Activated CD8-positive, alpha-beta memory T cell treated with anti-CD3 and anti-CD28 coated beads for 24 hours (primary cell): Measurements from ENCODE around the gene GYPA.
"Not testable (repeated sequence)": the region's sequence is repeated elsewhere in the genome, so short reads cannot be mapped to it uniquely, and the experiment has no call there.

ENCODE experiments used
- DNase-seq: peaks from one replicate; pipeline ENCODE4 v3.0.0-alpha.2; 2020

GYPA gene

GRCh38 chr4:144140594-144141295, at the start of gene GYPA:
TSS of gene GYPA (minus strand) at chr4:144140718. CDS start at chr4:144140635, 83 bp downstream.
- not testable (repeated sequence) for DNase-seq

GRCh38 chr4:144190009-144190408, 49.5 kb upstream of the GYPA start:
- DNase-seq: no peak

GRCh38 chr4:144189121-144189520, 48.6 kb upstream of the GYPA start:
- no peak for DNase-seq

- DNase-seq: no peak
Measured at GRCh38 chr4:144185086-144185485, 44.6 kb upstream of the GYPA start.

GRCh38 chr4:144183165-144183564, 42.6 kb upstream of the GYPA start:
- DNase-seq: no peak

GRCh38 chr4:144181391-144181790, 40.9 kb upstream of the GYPA start:
- no peak for DNase-seq

- no peak for DNase-seq
Measured at GRCh38 chr4:144179152-144179739, 38.7 kb upstream of the GYPA start.

- no peak for DNase-seq
Measured at GRCh38 chr4:144178414-144178813, 37.9 kb upstream of the GYPA start.

GRCh38 chr4:144176476-144176875, 36.0 kb upstream of the GYPA start:
- DNase-seq: no peak

GRCh38 chr4:144174401-144175067, 34.0 kb upstream of the GYPA start:
- no peak for DNase-seq

GRCh38 chr4:144171697-144172096, 31.2 kb upstream of the GYPA start:
- no peak for DNase-seq

GRCh38 chr4:144169211-144169610, 28.7 kb upstream of the GYPA start:
- no peak for DNase-seq

- no peak for DNase-seq
Measured at GRCh38 chr4:144154044-144154443, 13.5 kb upstream of the GYPA start.

GRCh38 chr4:144142690-144143326, 2.3 kb upstream of the GYPA start:
- DNase-seq: not testable (repeated sequence)

- no peak for DNase-seq
Measured at GRCh38 chr4:144141493-144141892, 975 bp upstream of the GYPA start.

- DNase-seq: not testable (repeated sequence)
Measured at GRCh38 chr4:144139991-144140390, 527 bp downstream of the GYPA start.

- DNase-seq: not testable (repeated sequence)
Measured at GRCh38 chr4:144139547-144139946, 971 bp downstream of the GYPA start.

GRCh38 chr4:144138239-144138638, 2.3 kb downstream of the GYPA start:
- not testable (repeated sequence) for DNase-seq

- not testable (repeated sequence) for DNase-seq
Measured at GRCh38 chr4:144137137-144137931, 3.2 kb downstream of the GYPA start.

- DNase-seq: not testable (repeated sequence)
Measured at GRCh38 chr4:144136189-144136588, 4.3 kb downstream of the GYPA start.

- DNase-seq: not testable (repeated sequence)
Measured at GRCh38 chr4:144130167-144130566, 10.4 kb downstream of the GYPA start.

GRCh38 chr4:144129336-144129875, 11.1 kb downstream of the GYPA start:
- not testable (repeated sequence) for DNase-seq
